GM13977 (cell line): ENCODE measurements around the gene KIAA0825.

ENCODE experiments used
- DNase-seq: peaks from one replicate; pipeline ENCODE4 v3.0.0; 2012; ENCODE audit warnings: low spot score
- in situ Hi-C: fragments of 300-500 bp; cut with MboI; formaldehyde crosslinking; loops from one replicate; pipeline ENCODE4 v1.12.0; 2022; ENCODE audit warnings: low sequenced_read_pairs, low pct_unique_long_range_greater_than_20kb, mixed read lengths, inconsistent platforms; ENCODE audit not compliant: unreplicated experiment
- TF ChIP-seq, protein P1 (sequence below): IDR thresholded peaks from 2 replicates; pipeline ENCODE4 v1.5.1; 2012; ENCODE audit warnings: mild to moderate bottlenecking, control low read depth; ENCODE audit not compliant: insufficient read depth; ENCODE audit errors: extremely low read depth, missing control alignments

KIAA0825 gene

GRCh38 chr5:94469894-94470329, 148.5 kb downstream of the KIAA0825 start:
- TF ChIP-seq, protein P1, sequence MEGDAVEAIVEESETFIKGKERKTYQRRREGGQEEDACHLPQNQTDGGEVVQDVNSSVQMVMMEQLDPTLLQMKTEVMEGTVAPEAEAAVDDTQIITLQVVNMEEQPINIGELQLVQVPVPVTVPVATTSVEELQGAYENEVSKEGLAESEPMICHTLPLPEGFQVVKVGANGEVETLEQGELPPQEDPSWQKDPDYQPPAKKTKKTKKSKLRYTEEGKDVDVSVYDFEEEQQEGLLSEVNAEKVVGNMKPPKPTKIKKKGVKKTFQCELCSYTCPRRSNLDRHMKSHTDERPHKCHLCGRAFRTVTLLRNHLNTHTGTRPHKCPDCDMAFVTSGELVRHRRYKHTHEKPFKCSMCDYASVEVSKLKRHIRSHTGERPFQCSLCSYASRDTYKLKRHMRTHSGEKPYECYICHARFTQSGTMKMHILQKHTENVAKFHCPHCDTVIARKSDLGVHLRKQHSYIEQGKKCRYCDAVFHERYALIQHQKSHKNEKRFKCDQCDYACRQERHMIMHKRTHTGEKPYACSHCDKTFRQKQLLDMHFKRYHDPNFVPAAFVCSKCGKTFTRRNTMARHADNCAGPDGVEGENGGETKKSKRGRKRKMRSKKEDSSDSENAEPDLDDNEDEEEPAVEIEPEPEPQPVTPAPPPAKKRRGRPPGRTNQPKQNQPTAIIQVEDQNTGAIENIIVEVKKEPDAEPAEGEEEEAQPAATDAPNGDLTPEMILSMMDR, result no peak
- DNase-seq, result no peak
- in situ Hi-C loops, result no loop called here

DNA sequence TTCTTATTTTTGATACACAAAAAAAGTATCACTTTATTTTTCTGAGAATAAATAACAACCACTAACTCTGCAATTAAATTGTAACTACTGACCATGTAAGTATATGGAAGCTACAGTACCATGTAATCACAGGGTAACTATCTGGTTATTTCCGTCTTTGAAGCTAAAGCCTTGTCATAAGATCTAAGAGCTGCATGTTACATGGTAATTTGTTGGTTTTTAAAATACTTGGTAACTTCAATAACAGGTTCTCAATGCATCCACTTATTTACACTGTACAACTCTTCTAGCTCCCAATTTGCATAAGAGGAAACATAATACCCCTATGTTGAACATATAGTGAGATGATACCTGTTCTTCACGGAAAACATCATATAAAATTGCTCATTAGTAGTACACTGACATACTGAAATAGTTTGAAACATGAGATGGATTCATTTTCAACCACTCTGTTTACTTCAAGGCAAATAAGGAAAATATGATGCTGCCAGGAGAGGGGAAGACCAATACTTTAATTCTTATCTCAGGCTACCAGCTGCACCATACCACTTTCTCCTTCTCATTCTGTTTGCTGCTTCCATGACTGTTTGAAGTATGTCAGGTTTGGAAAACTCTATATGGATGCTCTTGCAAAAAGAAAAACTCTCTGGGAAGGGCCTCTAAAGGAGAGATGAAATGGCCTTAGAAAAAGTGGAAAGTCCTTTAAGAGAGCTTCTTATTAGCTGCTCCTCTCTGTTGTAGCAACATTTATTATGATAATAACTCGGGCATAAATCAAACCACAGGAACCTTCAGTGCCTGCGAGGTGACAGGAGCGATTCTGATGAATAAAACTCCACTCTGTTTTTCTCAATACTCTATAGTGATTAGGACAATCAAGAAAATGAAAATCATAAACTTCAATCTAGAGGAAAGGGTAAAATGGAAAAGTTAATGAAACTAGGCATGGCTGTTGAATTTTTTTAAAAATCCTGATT, 150.2 kb downstream of the KIAA0825 start:
- in situ Hi-C loops, result no loop called here
- TF ChIP-seq, protein P1, result no peak
- no peak for DNase-seq

GRCh38 chr5:94467346-94467953, 151.0 kb downstream of the KIAA0825 start:
- TF ChIP-seq, protein P1, result no peak
- in situ Hi-C loops, result no loop called here
- DNase-seq, result no peak

GRCh38 chr5:94463739-94464138, 154.7 kb downstream of the KIAA0825 start:
- DNase-seq, result no peak
- TF ChIP-seq, protein P1, result no peak

DNA sequence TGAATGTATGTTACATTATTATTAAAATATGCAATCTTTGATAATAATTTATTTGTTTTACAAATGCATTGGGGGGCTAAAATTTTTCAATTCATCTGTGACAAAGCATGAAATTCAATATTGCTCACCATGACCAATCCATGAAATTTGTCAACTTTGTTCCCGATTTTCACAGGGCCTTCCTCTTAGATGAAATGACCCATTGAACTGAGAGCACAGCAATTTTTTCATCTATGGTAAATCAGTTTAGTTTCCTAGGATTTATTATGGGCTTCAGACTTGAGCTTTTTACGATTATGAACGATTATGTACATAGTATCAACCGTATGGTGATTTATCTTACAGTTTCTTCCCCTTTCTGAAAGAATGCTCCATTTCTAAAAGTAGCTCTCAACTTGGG, 157.3 kb downstream of the KIAA0825 start:
- no peak for DNase-seq
- TF ChIP-seq, protein P1, result no peak
- in situ Hi-C loops, result no loop called here

More at GRCh38 chr5:94463739-94464138, 154.7 kb downstream of the KIAA0825 start:
- in situ Hi-C loops, result no loop called here

DNA sequence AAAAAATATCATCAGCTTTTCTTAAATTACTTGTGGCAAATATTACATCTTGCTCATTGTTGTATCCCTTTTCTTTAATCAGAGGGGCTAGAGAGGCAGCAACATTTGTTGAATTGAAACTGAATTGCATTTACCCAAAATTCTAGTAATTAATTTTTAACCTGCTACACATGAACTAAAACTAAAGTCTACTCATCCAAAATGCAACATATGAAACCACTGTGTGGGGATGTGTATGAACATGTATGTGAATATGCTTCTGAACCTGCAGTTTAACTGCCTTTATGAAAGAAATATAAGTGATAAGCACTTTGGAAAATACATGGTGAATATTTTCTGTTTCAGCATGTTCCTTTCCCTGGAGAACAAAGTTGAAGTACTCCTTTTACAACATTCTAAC, 158.5 kb downstream of the KIAA0825 start:
- TF ChIP-seq, protein P1, result no peak
- no peak for DNase-seq
- in situ Hi-C loops, result no loop called here
